Spinal cord (tissue), 10 donors: Measurements from ENCODE around the gene UQCC2. TPM values are rescaled to one million over a fixed set of nuclear protein-coding genes. Genes with fewer than 3 reads are reported as not detected.

Experiments
- DNase-seq, 6 donors: peaks; one replicate each; pipeline versions ENCODE4 v3.0.0 to v3.0.0-alpha.2; 2013 to 2015; ENCODE audit warnings: low spot score in 6 of 6, low read depth in 4 of 6
- H3K27ac ChIP-seq: one replicate; pipeline ENCODE4 v1.5.1; 2013; ENCODE audit warnings: low read depth, low read length, control low read depth
- H3K27me3 ChIP-seq: one replicate; pipeline ENCODE4 v1.6.1; 2013; ENCODE audit warnings: low read length; ENCODE audit not compliant: control insufficient read depth, insufficient read depth
- H3K36me3 ChIP-seq: one replicate; pipeline ENCODE4 v1.6.1; 2013; ENCODE audit warnings: low read length; ENCODE audit not compliant: control insufficient read depth, insufficient read depth
- H3K4me1 ChIP-seq: one replicate; pipeline ENCODE4 v1.6.1; 2013; ENCODE audit warnings: low read length; ENCODE audit not compliant: control insufficient read depth, insufficient read depth
- H3K4me3 ChIP-seq: one replicate; pipeline ENCODE4 v1.5.1; 2013; ENCODE audit warnings: low read depth, low read length, control low read depth
- H3K9me3 ChIP-seq: one replicate; pipeline ENCODE4 v1.6.1; 2013; ENCODE audit warnings: low read length; ENCODE audit not compliant: control insufficient read depth, insufficient read depth
- WGBS: methylation state at CpG from one replicate; pipeline ENCODE4 v1.1.5; 2013; ENCODE audit warnings: missing lambda C conversion rate; ENCODE audit not compliant: insufficient coverage; 5-methylcytosine and 5-hydroxymethylcytosine counted together
- polyA plus RNA-seq, 2 donors: library from polyadenylated mRNA; unstranded; fragments of 120-200 nt; gene quantifications; one replicate each; pipeline ENCODE4 v1.2.1, GENCODE V29; 2013; ENCODE audit not compliant: insufficient read length in 2 of 2
- total RNA-seq, 2 donors: library from RNA; depleted of rRNA in 1 of 2; stranded (reverse); fragments of 120-200 nt in 1 of 2; fragments of >200 nt in 1 of 2; gene quantifications; one replicate each; pipeline versions ENCODE4 v1.2.3 to v1.2.4, GENCODE V29; 2013 to 2014
- donor health status: healthy.

The UQCC2 gene
- total and polyA plus RNA-seq, 4 donors = 28.5 to 110 (median 96.4) TPM

- DNase-seq = no peak
- H3K4me3 ChIP-seq = no peak overlapping the region
- no peaks in the 10 kb centered on the region for H3K9me3 ChIP-seq
- peaks cover 52% of the 10 kb centered on the region for H3K4me1 ChIP-seq
- no peaks in the 10 kb centered on the region for H3K36me3 ChIP-seq
- no peak overlapping the region for H3K27ac ChIP-seq
- H3K27me3 ChIP-seq = no peaks in the 10 kb centered on the region
- WGBS = 91% methylated on average over 11 of the region's 11 CpGs
Observed at GRCh38 chr6:33728438-33728837, 16.9 kb upstream of the UQCC2 start.

DNA sequence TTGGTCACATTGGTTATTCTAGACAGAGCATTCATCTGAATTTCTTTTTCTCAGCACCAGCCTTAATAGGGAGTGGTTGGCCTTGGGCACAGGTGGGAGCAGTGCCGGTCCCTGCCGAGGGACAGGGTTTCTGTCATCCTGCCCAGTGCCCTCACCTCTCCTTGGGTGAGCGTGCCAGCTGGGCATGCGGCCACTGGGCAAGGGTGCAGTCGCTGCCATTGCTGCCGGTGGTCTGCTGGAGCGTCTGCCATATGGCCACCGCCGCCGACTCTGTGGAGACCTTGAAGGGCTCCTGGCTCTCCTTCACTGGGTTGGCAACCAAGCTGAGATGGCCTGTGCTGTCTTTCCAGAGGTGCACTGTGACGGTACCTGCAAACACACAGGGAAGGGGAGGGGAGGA, 16.4 kb upstream of the UQCC2 start:
- Histone ChIP-seq H3K27ac (no peak overlapping the region), H3K36me3 (no peaks in the 10 kb centered on the region), H3K27me3 (no peaks in the 10 kb centered on the region), H3K4me1 (peaks cover 48% of the 10 kb centered on the region), H3K4me3 (no peak overlapping the region), H3K9me3 (no peaks in the 10 kb centered on the region)
- 85% methylated on average over 11 of the region's 11 CpGs for WGBS
- no peak for DNase-seq

DNA sequence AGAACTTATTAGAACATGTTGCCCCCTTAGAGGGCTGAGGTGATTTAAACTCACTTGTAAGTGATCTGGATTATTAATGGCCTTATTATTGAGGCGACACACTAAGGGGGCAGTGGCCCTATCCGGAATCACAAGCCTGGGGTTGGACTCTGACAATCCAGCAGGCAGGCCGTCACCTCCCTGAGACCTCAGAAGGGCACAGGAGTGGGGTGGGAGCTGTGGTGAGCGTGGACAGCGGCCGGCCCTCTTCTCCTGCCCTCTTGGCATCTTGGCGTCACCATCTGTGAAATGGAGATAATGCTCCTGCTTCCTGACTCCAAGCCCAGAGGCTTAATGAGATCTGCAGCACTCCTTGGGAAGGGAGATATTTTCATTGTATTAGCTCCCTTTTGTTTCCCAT, 15.6 kb upstream of the UQCC2 start:
- WGBS = 71% methylated on average over 6 of the region's 7 CpGs
- Histone ChIP-seq H3K36me3 (no peaks in the 10 kb centered on the region), H3K9me3 (no peaks in the 10 kb centered on the region), H3K4me3 (no peak overlapping the region), H3K4me1 (peaks cover 45% of the 10 kb centered on the region), H3K27me3 (no peaks in the 10 kb centered on the region), H3K27ac (no peak overlapping the region)
- no peak for DNase-seq

DNA sequence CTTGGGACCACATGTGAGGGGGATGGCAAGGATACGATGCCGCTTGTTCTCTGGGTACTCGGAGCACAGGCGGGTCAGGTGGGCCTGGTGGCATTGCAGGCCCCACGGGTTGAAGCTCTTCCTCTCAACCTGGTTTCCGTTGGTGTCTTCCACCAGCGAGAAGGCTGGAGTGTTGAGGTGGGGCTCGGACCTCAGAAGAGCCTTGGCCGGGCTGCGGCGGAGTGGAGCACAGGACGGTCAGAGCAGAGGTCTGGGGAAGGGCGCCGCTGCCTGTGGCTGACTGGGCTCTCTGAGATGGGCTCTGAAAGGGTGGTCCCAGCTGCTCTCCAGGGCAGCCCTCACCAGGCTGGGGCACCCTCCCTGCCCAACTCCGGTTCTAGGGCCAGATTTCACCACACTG, 15.2 kb upstream of the UQCC2 start:
- Histone ChIP-seq H3K4me3 (no peak overlapping the region), H3K27me3 (no peaks in the 10 kb centered on the region), H3K36me3 (no peaks in the 10 kb centered on the region), H3K4me1 (peaks cover 45% of the 10 kb centered on the region), H3K9me3 (no peaks in the 10 kb centered on the region), H3K27ac (no peak overlapping the region)
- DNase-seq = no peak
- 94% methylated on average over 12 of the region's 15 CpGs for WGBS

GRCh38 chr6:33725891-33726673, 14.6 kb upstream of the UQCC2 start:
- H3K27ac ChIP-seq = no peak overlapping the region
- H3K4me1 ChIP-seq = peaks cover 41% of the 10 kb centered on the region
- 92% methylated on average over 2 of the region's 7 CpGs for WGBS
- no peak overlapping the region for H3K4me3 ChIP-seq
- H3K9me3 ChIP-seq = no peaks in the 10 kb centered on the region
- no peaks in the 10 kb centered on the region for H3K27me3 ChIP-seq
- H3K36me3 ChIP-seq = no peaks in the 10 kb centered on the region
- DNase-seq = no peak

DNA sequence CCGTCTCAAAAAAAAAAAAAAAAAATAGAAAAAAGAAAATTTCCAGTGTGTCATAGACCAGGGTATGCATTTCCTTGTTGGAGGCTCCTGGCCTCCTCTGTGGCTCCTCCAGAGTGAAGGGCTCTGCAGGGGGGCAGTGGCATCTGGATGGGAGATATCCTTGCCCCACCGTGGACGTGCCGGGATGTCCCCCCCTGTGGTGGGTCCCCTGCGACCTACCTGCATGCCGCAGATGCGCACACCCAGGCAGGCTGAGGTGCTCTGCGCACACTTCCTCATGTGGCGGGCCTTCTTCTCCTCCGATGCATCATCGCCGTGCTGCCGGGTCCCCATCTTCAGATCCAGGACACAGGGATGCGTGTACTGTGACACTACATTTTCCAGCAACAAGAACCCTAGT, 13.7 kb upstream of the UQCC2 start:
- H3K36me3 ChIP-seq = no peaks in the 10 kb centered on the region
- WGBS = 85% methylated on average over 13 of the region's 14 CpGs
- H3K27me3 ChIP-seq = no peaks in the 10 kb centered on the region
- H3K27ac ChIP-seq = no peak overlapping the region
- no peaks in the 10 kb centered on the region for H3K9me3 ChIP-seq
- peaks cover 33% of the 10 kb centered on the region for H3K4me1 ChIP-seq
- H3K4me3 ChIP-seq = no peak overlapping the region
- DNase-seq = no peak

- peak in 1 of 6 donors; percentile 49 for DNase-seq
- 56% methylated on average over 4 of the region's 13 CpGs for WGBS
- no peak overlapping the region for H3K27ac ChIP-seq
Observed at GRCh38 chr6:33724102-33725023, 12.9 kb upstream of the UQCC2 start.

DNA sequence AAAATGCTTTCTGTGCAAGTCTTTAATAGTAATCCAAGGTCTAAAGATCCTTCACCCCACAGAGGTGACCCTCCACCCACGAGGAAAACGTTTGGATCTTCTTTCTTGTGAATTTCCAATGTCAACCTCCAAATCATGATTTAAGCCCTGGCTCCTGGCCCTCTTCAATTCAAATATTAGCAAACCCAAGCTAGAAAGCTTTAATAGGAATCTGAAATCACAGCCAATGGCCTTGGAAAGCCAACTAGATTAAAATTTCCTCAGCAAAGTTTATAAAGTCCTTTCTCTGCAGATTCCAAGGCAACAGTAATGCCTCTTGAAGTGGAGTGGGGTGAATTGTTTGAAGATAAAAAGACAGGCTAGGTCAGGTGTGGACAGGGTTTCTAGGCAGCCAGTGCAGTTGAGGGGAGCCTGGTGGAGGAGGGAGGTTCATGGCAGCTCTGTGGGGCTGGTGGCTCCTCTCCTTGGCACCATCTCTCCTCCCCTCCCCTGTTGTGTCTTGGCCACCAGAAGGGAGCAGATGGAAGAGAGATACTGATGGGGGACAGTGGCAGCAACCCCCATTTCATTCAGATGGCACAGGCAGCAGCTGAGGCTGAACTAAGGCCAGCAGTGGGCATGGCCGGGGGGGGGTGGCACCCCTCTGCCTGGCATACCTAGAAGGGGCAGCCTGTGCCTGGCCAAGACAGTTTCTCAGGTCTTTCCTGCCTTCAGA, 12.0 kb upstream of the UQCC2 start:
- no peaks in the 10 kb centered on the region for H3K36me3 ChIP-seq
- no peaks in the 10 kb centered on the region for H3K9me3 ChIP-seq
- WGBS = 82% methylated on average over 3 of the region's 3 CpGs
- peaks cover 28% of the 10 kb centered on the region for H3K4me1 ChIP-seq
- no peak overlapping the region for H3K4me3 ChIP-seq
- peak in 2 of 6 donors; percentile 53 to 80 for DNase-seq
- H3K27me3 ChIP-seq = no peaks in the 10 kb centered on the region
- H3K27ac ChIP-seq = no peak overlapping the region

More at GRCh38 chr6:33724102-33725023, 12.9 kb upstream of the UQCC2 start:
- H3K4me1 ChIP-seq = peaks cover 27% of the 10 kb centered on the region
- H3K36me3 ChIP-seq = no peaks in the 10 kb centered on the region
- H3K27me3 ChIP-seq = no peaks in the 10 kb centered on the region
- no peak overlapping the region for H3K4me3 ChIP-seq
- no peaks in the 10 kb centered on the region for H3K9me3 ChIP-seq

- DNase-seq = no peak
- H3K27ac ChIP-seq = no peak overlapping the region
Observed at GRCh38 chr6:33722103-33722623, 10.7 kb upstream of the UQCC2 start.

More at GRCh38 chr6:33722103-33722623, 10.7 kb upstream of the UQCC2 start:
- WGBS = 77% methylated on average over 5 of the region's 5 CpGs
- no peaks in the 10 kb centered on the region for H3K36me3 ChIP-seq
- no peaks in the 10 kb centered on the region for H3K27me3 ChIP-seq
- H3K9me3 ChIP-seq = no peaks in the 10 kb centered on the region
- H3K4me1 ChIP-seq = peaks cover 36% of the 10 kb centered on the region
- no peak overlapping the region for H3K4me3 ChIP-seq
